Ectodermal cell (in vitro differentiated cells): ENCODE results near the gene IL2RA.

ENCODE experiments used
- H3K27ac ChIP-seq: 2 replicates; pipeline ENCODE4 v1.7.0; 2013; ENCODE audit warnings: mild to moderate bottlenecking, low read depth, low read length; ENCODE audit not compliant: insufficient read depth, poor library complexity, severe bottlenecking
- H3K27me3 ChIP-seq: 2 replicates; pipeline ENCODE4 v1.7.0; 2013; ENCODE audit warnings: mild to moderate bottlenecking, low read length; ENCODE audit not compliant: insufficient read depth, control insufficient read depth, poor library complexity, severe bottlenecking
- H3K36me3 ChIP-seq: one replicate; pipeline ENCODE4 v1.7.0; 2013; ENCODE audit warnings: low read length; ENCODE audit not compliant: control insufficient read depth, insufficient read depth
- H3K4me1 ChIP-seq: one replicate; pipeline ENCODE4 v1.7.0; 2013; ENCODE audit warnings: low read length; ENCODE audit not compliant: control insufficient read depth, insufficient read depth
- H3K4me3 ChIP-seq: 2 replicates; pipeline ENCODE4 v1.7.0; 2013; ENCODE audit warnings: low read depth, low read length, control low read depth; ENCODE audit not compliant: insufficient read depth
- H3K9me3 ChIP-seq: 2 replicates; pipeline ENCODE4 v1.7.0; 2013; ENCODE audit warnings: mild to moderate bottlenecking, low read length, moderate library complexity; ENCODE audit not compliant: control insufficient read depth
- WGBS, 2 experiments: methylation state at CpG; one replicate each; pipeline ENCODE4 v1.1.7; 2013; ENCODE audit warnings: missing lambda C conversion rate in 2 of 2; 5-methylcytosine and 5-hydroxymethylcytosine counted together

IL2RA gene

GRCh38 chr10:5985029-5985428 is 77.1 kb downstream of the IL2RA start:
- peaks cover 10% of the 10 kb centered on the region for H3K27me3 ChIP-seq
- H3K36me3 ChIP-seq, result no peaks in the 10 kb centered on the region
- H3K9me3 ChIP-seq, result no peaks in the 10 kb centered on the region
- WGBS, 2 experiments, result 90% methylated on average over 5 of the region's 5 CpGs
- no peak overlapping the region for H3K27ac ChIP-seq
- no peak overlapping the region for H3K4me3 ChIP-seq
- H3K4me1 ChIP-seq, result no peaks in the 10 kb centered on the region

GRCh38 chr10:5983774-5984173 is 78.4 kb downstream of the IL2RA start:
- no peak overlapping the region for H3K4me3 ChIP-seq
- no peaks in the 10 kb centered on the region for H3K36me3 ChIP-seq
- H3K4me1 ChIP-seq, result no peaks in the 10 kb centered on the region
- 91 to 93% methylated on average over 9 of the region's 9 CpGs for WGBS, 2 experiments
- peaks cover 23% of the 10 kb centered on the region for H3K27me3 ChIP-seq
- H3K9me3 ChIP-seq, result no peaks in the 10 kb centered on the region
- no peak overlapping the region for H3K27ac ChIP-seq

GRCh38 chr10:5981529-5981928 is 80.6 kb downstream of the IL2RA start:
- Histone ChIP-seq H3K36me3 (no peaks in the 10 kb centered on the region), H3K27ac (no peak overlapping the region), H3K4me3 (no peak overlapping the region), H3K4me1 (peaks cover 6% of the 10 kb centered on the region), H3K9me3 (no peaks in the 10 kb centered on the region), H3K27me3 (peaks cover 45% of the 10 kb centered on the region)
- 85 to 88% methylated on average over 9 of the region's 9 CpGs for WGBS, 2 experiments

DNA sequence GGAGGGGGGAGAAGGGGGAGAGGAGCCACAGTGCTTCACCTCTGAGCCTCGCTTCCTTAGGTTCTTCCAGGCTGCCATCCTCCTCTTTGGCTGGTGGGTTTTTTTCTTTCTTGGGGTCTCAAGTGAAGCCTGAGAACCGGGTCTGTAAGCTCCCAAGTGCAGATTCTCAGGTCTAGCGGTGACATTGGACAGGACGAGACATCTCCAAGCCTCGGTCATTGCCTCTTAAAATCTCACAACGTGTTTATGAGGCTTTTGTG is 84.0 kb downstream of the IL2RA start:
- 14 to 18% methylated on average over 6 of the region's 6 CpGs for WGBS, 2 experiments
- Histone ChIP-seq H3K4me3 (peak overlapping the region; percentile 51), H3K9me3 (no peaks in the 10 kb centered on the region), H3K36me3 (no peaks in the 10 kb centered on the region), H3K4me1 (peaks cover 6% of the 10 kb centered on the region), H3K27me3 (peaks cover 62% of the 10 kb centered on the region), H3K27ac (no peak overlapping the region)

DNA sequence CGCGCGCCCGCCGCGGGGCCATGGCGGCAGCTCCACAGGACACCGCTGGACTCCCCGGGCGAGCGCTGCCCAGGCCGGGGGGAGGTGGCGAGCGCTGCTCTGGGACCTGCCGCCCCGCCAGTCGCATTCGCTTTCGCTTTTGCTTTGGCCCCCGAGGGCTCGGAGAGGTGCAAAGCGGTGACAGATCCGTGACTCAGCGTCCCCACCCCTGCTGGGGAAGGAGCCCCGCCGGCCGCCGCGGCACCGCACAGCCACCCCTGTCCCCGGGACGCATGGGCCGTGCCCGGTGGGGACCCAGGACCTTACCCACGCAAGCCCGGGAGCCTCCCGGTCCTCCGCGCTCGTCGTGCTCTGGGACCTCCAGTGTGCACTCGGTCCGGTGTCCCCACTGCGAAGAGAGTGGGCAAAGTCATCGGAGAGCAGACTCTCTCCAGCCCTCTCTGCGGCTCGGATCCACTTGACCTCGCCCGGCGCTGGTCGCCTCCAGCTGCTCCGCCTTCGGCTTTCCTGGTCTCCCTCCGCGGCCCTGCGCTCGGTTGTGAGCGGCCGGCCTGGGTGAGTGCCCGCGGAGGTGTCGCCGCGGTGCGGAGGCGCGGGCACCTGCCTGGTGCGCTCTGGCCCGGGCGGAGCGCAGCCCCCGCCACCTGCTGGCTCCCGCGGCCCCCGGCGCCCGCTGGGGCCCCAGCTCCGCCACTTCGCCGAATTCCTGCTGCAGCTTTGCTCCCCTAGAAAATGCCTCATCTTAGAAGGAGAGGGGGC is 84.5 kb downstream of the IL2RA start, which contains the start of gene IL15RA:
IL15RA (minus strand) TSS at position 73 of the 759 bp plus-strand sequence; CDS start at position 22, 51 bp downstream.
- H3K9me3 ChIP-seq, result no peaks in the 10 kb centered on the region
- H3K27me3 ChIP-seq, result peaks cover 62% of the 10 kb centered on the region
- 0 to 1% methylated on average over 80 of the region's 80 CpGs for WGBS, 2 experiments

DNA sequence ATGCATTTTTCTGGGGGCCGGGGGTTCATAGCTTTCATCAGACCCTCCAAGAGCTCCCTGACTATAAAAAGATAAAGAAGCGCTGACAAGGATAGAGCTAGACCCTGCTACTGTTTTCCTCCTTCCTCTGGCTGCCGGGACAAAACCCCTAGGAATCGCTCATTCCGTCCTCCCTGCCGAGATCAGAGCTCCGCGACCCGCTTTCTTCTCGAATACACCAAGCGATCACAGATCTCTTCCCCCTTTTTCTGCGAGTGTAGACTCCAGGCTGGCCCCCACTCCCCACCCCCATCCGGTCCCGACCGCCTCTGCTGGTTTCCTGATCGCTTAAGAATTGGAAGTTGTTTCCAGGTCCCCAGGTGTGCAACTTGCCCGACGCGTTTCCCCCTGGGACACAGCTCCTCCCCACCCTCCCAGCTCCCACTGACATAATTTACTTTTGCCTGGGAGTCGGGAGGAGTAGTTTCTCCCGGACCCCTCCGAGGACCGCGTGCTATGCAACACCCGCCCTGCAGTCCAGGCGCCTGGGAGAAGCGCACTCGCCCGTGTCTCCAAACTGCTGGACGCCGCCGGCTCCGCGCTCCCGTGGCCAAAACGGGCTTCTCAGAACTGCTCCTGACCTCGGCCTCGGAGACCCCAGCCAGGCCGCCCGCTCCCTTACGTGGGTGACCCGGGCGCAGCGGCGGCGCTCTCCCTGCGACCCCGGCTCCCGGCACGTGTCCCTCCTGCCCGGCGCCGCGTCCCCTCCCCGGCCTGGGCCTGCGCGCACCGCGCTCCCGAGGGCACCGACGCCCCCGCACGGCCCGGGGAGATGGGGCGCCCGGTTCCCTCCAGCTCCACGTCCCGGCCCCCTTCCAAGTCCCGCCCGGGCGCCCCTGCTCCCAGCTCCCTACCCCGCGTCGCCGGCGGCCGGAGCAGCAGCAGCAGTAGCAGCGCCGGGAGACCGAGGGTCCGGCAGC is 85.4 kb downstream of the IL2RA start:
- H3K36me3 ChIP-seq, result no peaks in the 10 kb centered on the region
- peaks cover 62% of the 10 kb centered on the region for H3K27me3 ChIP-seq
- no peak overlapping the region for H3K27ac ChIP-seq
- WGBS, 2 experiments, result 1% methylated on average over 82 of the region's 82 CpGs
- peak overlapping the region; percentile 51 for H3K4me3 ChIP-seq
- H3K4me1 ChIP-seq, result peaks cover 6% of the 10 kb centered on the region
- no peaks in the 10 kb centered on the region for H3K9me3 ChIP-seq

More for the DNA sequence above, 84.5 kb downstream of the IL2RA start, which contains the start of gene IL15RA:
- no peak within 1 kb of the TSS for H3K27ac ChIP-seq
- no peaks in the 10 kb centered on the region for H3K36me3 ChIP-seq
- peaks cover 6% of the 10 kb centered on the region for H3K4me1 ChIP-seq
- peak within 1 kb of the TSS; percentile 51 for H3K4me3 ChIP-seq

- no peaks in the 10 kb centered on the region for H3K36me3 ChIP-seq
- no peaks in the 10 kb centered on the region for H3K9me3 ChIP-seq
- H3K4me3 ChIP-seq, result no peak overlapping the region
- WGBS, 2 experiments, result 78 to 79% methylated on average over 20 of the region's 20 CpGs
- H3K27ac ChIP-seq, result no peak overlapping the region
- peaks cover 6% of the 10 kb centered on the region for H3K4me1 ChIP-seq
- H3K27me3 ChIP-seq, result peaks cover 58% of the 10 kb centered on the region
Observed at GRCh38 chr10:5975641-5976473, 86.3 kb downstream of the IL2RA start.

DNA sequence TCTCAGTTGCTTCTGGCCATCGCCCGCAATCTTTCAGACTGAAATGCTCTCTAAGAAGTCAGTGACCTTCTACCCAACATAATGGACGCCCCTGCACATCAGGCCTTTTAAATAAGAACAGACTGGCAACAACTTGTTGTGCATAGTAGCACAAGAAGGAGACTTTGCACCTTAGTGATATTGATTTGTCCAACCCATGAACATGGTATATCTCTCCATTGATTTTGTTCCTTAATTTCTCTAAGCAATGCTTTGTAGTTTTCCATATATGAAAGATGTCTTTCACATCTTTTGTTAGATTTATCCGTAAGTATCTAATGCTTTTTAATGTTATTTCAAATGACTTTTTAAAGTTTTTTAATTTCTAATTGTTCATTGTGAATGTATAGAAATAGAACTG is 89.1 kb downstream of the IL2RA start:
- Histone ChIP-seq H3K36me3 (no peaks in the 10 kb centered on the region), H3K4me3 (no peak overlapping the region), H3K27me3 (peaks cover 32% of the 10 kb centered on the region), H3K4me1 (peaks cover 4% of the 10 kb centered on the region), H3K9me3 (no peaks in the 10 kb centered on the region), H3K27ac (no peak overlapping the region)
- WGBS, 2 experiments, result 88 to 96% methylated on average over 3 of the region's 4 CpGs

DNA sequence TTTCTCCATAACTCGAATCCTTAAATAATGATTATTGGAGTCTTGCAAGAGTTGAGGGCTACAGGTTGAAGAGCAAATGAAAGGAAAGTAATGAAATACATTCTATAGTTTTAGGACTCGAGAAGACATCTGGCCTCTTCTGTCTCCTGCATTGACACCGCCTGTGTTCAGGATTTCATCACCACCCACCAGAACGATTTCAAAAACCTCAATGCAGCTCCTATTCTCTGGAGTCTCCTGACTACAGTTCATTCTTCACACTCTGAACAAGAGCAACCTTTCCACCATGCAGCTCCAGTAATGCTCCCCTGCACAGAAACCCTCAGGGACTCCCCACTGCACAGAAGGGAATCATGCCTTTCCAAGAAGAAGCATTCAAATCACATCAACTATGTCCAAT is 90.3 kb downstream of the IL2RA start:
- WGBS, 2 experiments, result 89 to 93% methylated on average over 4 of the region's 4 CpGs
- H3K27ac ChIP-seq, result no peak overlapping the region
- peaks cover 20% of the 10 kb centered on the region for H3K27me3 ChIP-seq
- H3K4me3 ChIP-seq, result no peak overlapping the region
- H3K9me3 ChIP-seq, result no peaks in the 10 kb centered on the region
- H3K36me3 ChIP-seq, result no peaks in the 10 kb centered on the region
- no peaks in the 10 kb centered on the region for H3K4me1 ChIP-seq
